Measurements from ENCODE around the gene GMDS. TPM values are rescaled to one million over a fixed set of nuclear protein-coding genes. Genes with fewer than 3 reads are reported as not detected.

The GMDS gene
- total RNA-seq, 1 experiment from 2014 or later = 27.6 TPM

GRCh38 chr6:1917626-1918371 lies 327.6 kb downstream of the GMDS start:
- H3K27ac Mint-ChIP-seq = no peak overlapping the region
- Histone ChIP-seq H3K27ac (ENCODE audit: insufficient read length, low read depth, low read length) (no peak overlapping the region), H3K79me2 (ENCODE audit: insufficient read depth, low read length) (no peaks in the 10 kb centered on the region), H3T11ph (ENCODE audit: low read length) (no peak overlapping the region), H3K18ac (ENCODE audit: insufficient read length, low read depth, low read length) (no peak overlapping the region), H3K14ac (ENCODE audit: insufficient read depth, low read length) (no peak overlapping the region), H3K23ac (ENCODE audit: insufficient read length, low read depth, low read length) (no peak overlapping the region), H3K79me1 (ENCODE audit: insufficient read depth, low read depth, low read length, poor library complexity, severe bottlenecking) (no peaks in the 10 kb centered on the region), H3K56ac (ENCODE audit: insufficient read length, low read depth, low read length) (no peak overlapping the region), H2BK20ac (ENCODE audit: low read depth, low read length, poor library complexity, severe bottlenecking) (no peak overlapping the region), H3K23me2 (ENCODE audit: insufficient read length, low read depth, low read length, poor library complexity, severe bottlenecking) (no peaks in the 10 kb centered on the region), H3K4ac (ENCODE audit: low read depth, low read length) (no peak overlapping the region), H3K27me3 (ENCODE audit: insufficient read depth, low read length) (no peaks in the 10 kb centered on the region), H2AK5ac (ENCODE audit: insufficient read length, low read length) (no peak overlapping the region), H2AFZ (ENCODE audit: low read length) (no peak overlapping the region), H2BK15ac (ENCODE audit: low read depth, low read length) (no peak overlapping the region), H3K9me3 (ENCODE audit: control insufficient read depth, low read depth, low read length) (no peaks in the 10 kb centered on the region), H4K20me1 (ENCODE audit: control insufficient read depth, insufficient read depth, insufficient read length) (no peaks in the 10 kb centered on the region), H3K4me2 (ENCODE audit: insufficient read depth, insufficient read length, low read length) (no peak overlapping the region), H2BK12ac (ENCODE audit: insufficient read length, low read depth, low read length) (no peak overlapping the region), H4K91ac (ENCODE audit: insufficient read length, low read depth, low read length) (no peak overlapping the region), H4K5ac (ENCODE audit: insufficient read length, low read depth, low read length) (no peak overlapping the region), H2BK5ac (ENCODE audit: insufficient read length, low read length) (no peak overlapping the region), H4K8ac (replicated peaks; ENCODE audit: insufficient read length, low read depth, low read length) (no peak overlapping the region), H3K9ac (ENCODE audit: extremely low read depth, insufficient read length, low read length) (no peak overlapping the region), H2BK120ac (ENCODE audit: low read depth, low read length, poor library complexity, severe bottlenecking) (no peak overlapping the region), H3K4me1 (ENCODE audit: insufficient read depth, low read length) (peaks cover 3% of the 10 kb centered on the region; the same call in 1 of the 2 replicates)
- H3K9me3 Mint-ChIP-seq = no peaks in the 10 kb centered on the region
- no peak for DNase-seq
- H3K4me3 Mint-ChIP-seq = no peak overlapping the region
- no peaks in the 10 kb centered on the region for H3K27me3 Mint-ChIP-seq (ENCODE audit: low read depth)
- TF ChIP-seq CTCF (conservative IDR thresholded peaks at IDR 0.05) = no peak
- H3K36me3 Mint-ChIP-seq (ENCODE audit: insufficient read depth in 1 of 3, low read depth in 3 of 3) = peaks cover 0 to 2% (median 0%) of the 10 kb centered on the region in 3 experiments; a peak in 1 of 7 replicates
- peaks cover 26 to 27% of the 10 kb centered on the region in 2 experiments for H3K4me1 Mint-ChIP-seq
- no CpG with 5 or more reads among the region's 9 CpGs for WGBS (ENCODE audit: extremely low coverage, insufficient read length, low lambda C conversion rate)
